Measurements from ENCODE around the gene BBOF1.

DNA sequence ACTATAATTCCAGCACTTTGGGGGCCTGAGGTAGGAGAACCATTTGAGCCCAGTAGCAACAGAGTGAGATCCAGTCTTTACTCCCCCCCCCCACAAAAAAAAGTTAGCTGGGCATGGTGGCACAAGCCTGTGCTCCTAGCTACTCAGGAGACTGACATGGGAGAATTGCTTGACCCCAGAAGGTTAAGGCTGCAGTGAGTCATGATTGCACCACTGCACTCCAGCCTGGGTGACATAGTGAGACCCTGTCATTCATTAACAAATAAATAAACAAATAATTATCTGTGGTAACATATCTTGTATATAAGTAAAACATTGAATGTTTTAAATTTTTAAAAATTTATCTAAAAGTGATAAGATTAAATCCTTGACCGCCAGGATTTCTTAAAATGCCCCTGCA is 4.8 kb upstream of the BBOF1 start:
- no peak for TF ChIP-seq POLR2A (IDR thresholded peaks at IDR 0.05; ENCODE audit: low read depth, low read length)
- TF ChIP-seq, protein P1, sequence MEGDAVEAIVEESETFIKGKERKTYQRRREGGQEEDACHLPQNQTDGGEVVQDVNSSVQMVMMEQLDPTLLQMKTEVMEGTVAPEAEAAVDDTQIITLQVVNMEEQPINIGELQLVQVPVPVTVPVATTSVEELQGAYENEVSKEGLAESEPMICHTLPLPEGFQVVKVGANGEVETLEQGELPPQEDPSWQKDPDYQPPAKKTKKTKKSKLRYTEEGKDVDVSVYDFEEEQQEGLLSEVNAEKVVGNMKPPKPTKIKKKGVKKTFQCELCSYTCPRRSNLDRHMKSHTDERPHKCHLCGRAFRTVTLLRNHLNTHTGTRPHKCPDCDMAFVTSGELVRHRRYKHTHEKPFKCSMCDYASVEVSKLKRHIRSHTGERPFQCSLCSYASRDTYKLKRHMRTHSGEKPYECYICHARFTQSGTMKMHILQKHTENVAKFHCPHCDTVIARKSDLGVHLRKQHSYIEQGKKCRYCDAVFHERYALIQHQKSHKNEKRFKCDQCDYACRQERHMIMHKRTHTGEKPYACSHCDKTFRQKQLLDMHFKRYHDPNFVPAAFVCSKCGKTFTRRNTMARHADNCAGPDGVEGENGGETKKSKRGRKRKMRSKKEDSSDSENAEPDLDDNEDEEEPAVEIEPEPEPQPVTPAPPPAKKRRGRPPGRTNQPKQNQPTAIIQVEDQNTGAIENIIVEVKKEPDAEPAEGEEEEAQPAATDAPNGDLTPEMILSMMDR (IDR thresholded peaks at IDR 0.05; ENCODE audit: extremely low read depth in 1 of 2, insufficient read depth in 1 of 2, low read depth in 1 of 2, low read length in 2 of 2) = no peak
- TF ChIP-seq, protein P2, sequence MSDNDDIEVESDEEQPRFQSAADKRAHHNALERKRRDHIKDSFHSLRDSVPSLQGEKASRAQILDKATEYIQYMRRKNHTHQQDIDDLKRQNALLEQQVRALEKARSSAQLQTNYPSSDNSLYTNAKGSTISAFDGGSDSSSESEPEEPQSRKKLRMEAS (IDR thresholded peaks at IDR 0.05; ENCODE audit: insufficient read depth, insufficient read length) = no peak
- no peak for TF ChIP-seq EZH2 (IDR thresholded peaks at IDR 0.05; ENCODE audit: borderline replicate concordance, low read depth, low read length, severe bottlenecking)
- no peak for TF ChIP-seq POLR2AphosphoS5 (IDR thresholded peaks at IDR 0.05; ENCODE audit: insufficient read depth, low read depth, low read length)
- TF ChIP-seq JUN (IDR thresholded peaks at IDR 0.05; ENCODE audit: borderline replicate concordance, insufficient read depth, insufficient read length, low read depth) = no peak
- no peak for TF ChIP-seq GATA2 (IDR thresholded peaks at IDR 0.05; ENCODE audit: insufficient read depth, insufficient read length, low read depth, low read length)
- no peak for TF ChIP-seq MYC (IDR thresholded peaks at IDR 0.05; ENCODE audit: low read depth, low read length)

Data from endothelial cell of umbilical vein (primary cell).